ENCODE data around the gene TPM3. TPM values are rescaled to one million over a fixed set of nuclear protein-coding genes. Genes with fewer than 3 reads are reported as not detected.

The TPM3 gene
- polyA plus RNA-seq, 1 donor from 2014 or later, result 356 TPM

GRCh38 chr1:154176337-154176736 lies 15.6 kb downstream of the TPM3 start:
- Histone ChIP-seq H3K79me2 (replicated peaks; ENCODE audit: insufficient read depth, low read length) (peaks cover 52% of the 10 kb centered on the region), H3K9ac (ENCODE audit: low read length) (no peak overlapping the region), H2AFZ (ENCODE audit: low read depth, low read length) (no peak overlapping the region), H3F3A (ENCODE audit: insufficient read depth, low read length, poor library complexity, severe bottlenecking) (no peaks in the 10 kb centered on the region), H3K27me3 (ENCODE audit: insufficient read depth, low read depth, low read length) (no peaks in the 10 kb centered on the region), H3K36me3 (ENCODE audit: insufficient read depth, low read length) (peaks cover 7% of the 10 kb centered on the region), H3K4me3 (ENCODE audit: low read length) (no peak overlapping the region), H3K27ac (ENCODE audit: low read length) (no peak overlapping the region), H4K20me1 (ENCODE audit: insufficient read depth) (no peaks in the 10 kb centered on the region), H3K9me3 (ENCODE audit: low read length) (no peaks in the 10 kb centered on the region), H3K9me2 (ENCODE audit: insufficient read depth, low read length) (no peaks in the 10 kb centered on the region), H3K4me2 (ENCODE audit: low read length) (no peak overlapping the region)
- TF ChIP-seq POLR2AphosphoS5 (IDR thresholded peaks at IDR 0.05) (no peak), CTCF (IDR thresholded peaks at IDR 0.05; ENCODE audit: poor library complexity, severe bottlenecking) (no peak), MXI1 (conservative IDR thresholded peaks at IDR 0.05; ENCODE audit: poor library complexity, severe bottlenecking) (no peak), EZH2 (IDR thresholded peaks at IDR 0.05; ENCODE audit: borderline replicate concordance, insufficient read depth, low read length, poor library complexity, severe bottlenecking) (no peak), RAD21 (conservative IDR thresholded peaks at IDR 0.05) (no peak), REST (IDR thresholded peaks at IDR 0.05; ENCODE audit: borderline replicate concordance) (no peak), SMC3 (conservative IDR thresholded peaks at IDR 0.05; ENCODE audit: poor library complexity) (no peak), TAF1 (IDR thresholded peaks at IDR 0.05; ENCODE audit: low read depth) (no peak), EP300 (conservative IDR thresholded peaks at IDR 0.05; ENCODE audit: poor library complexity, severe bottlenecking) (no peak)

- peaks cover 36% of the 10 kb centered on the region for H3K79me2 ChIP-seq (replicated peaks; ENCODE audit: insufficient read depth, low read length)
- no peak for TF ChIP-seq POLR2AphosphoS5 (IDR thresholded peaks at IDR 0.05)
- TF ChIP-seq REST (IDR thresholded peaks at IDR 0.05; ENCODE audit: borderline replicate concordance), result no peak
- TF ChIP-seq RAD21 (conservative IDR thresholded peaks at IDR 0.05), result no peak
- TF ChIP-seq EP300 (conservative IDR thresholded peaks at IDR 0.05; ENCODE audit: poor library complexity, severe bottlenecking), result no peak
- TF ChIP-seq EZH2 (IDR thresholded peaks at IDR 0.05; ENCODE audit: borderline replicate concordance, insufficient read depth, low read length, poor library complexity, severe bottlenecking), result no peak
- TF ChIP-seq CTCF (IDR thresholded peaks at IDR 0.05; ENCODE audit: poor library complexity, severe bottlenecking), result no peak
- H3K27me3 ChIP-seq (ENCODE audit: insufficient read depth, low read depth, low read length), result no peaks in the 10 kb centered on the region
- no peak overlapping the region for H3K4me2 ChIP-seq (ENCODE audit: low read length)
- no peak overlapping the region for H3K27ac ChIP-seq (ENCODE audit: low read length)
- H2AFZ ChIP-seq (ENCODE audit: low read depth, low read length), result no peak overlapping the region
- H3K4me3 ChIP-seq (ENCODE audit: low read length), result no peak overlapping the region
- no peaks in the 10 kb centered on the region for H3K9me2 ChIP-seq (ENCODE audit: insufficient read depth, low read length)
- H3F3A ChIP-seq (ENCODE audit: insufficient read depth, low read length, poor library complexity, severe bottlenecking), result no peaks in the 10 kb centered on the region
- no peak overlapping the region for H3K9ac ChIP-seq (ENCODE audit: low read length)
- H4K20me1 ChIP-seq (ENCODE audit: insufficient read depth), result no peaks in the 10 kb centered on the region
- no peaks in the 10 kb centered on the region for H3K9me3 ChIP-seq (ENCODE audit: low read length)
- H3K36me3 ChIP-seq (ENCODE audit: insufficient read depth, low read length), result peaks cover 9% of the 10 kb centered on the region
These were observed 17.2 kb downstream of the TPM3 start for GRCh38 chr1:154174654-154175053.
